ENCODE results near the gene LHFPL2. TPM values are rescaled to one million over a fixed set of nuclear protein-coding genes. Genes with fewer than 3 reads are reported as not detected.

The LHFPL2 gene
- total RNA-seq, 1 donor from 2014 or later: 47.6 TPM

- TF ChIP-seq CTCF (IDR thresholded peaks at IDR 0.05; ENCODE audit: unreplicated experiment): no peak
- no peak for DNase-seq (ENCODE audit: low spot score)
- H3K4me3 Mint-ChIP-seq (ENCODE audit: unreplicated experiment): no peak overlapping the region
- H3K27ac Mint-ChIP-seq (ENCODE audit: unreplicated experiment): no peak overlapping the region
- peaks cover 4% of the 10 kb centered on the region for H3K4me1 Mint-ChIP-seq (ENCODE audit: unreplicated experiment)
- peaks cover 6% of the 10 kb centered on the region for H3K27me3 Mint-ChIP-seq (ENCODE audit: unreplicated experiment)
- H3K36me3 Mint-ChIP-seq (ENCODE audit: low read depth, unreplicated experiment): peaks cover 31% of the 10 kb centered on the region
- no peaks in the 10 kb centered on the region for H3K9me3 Mint-ChIP-seq (ENCODE audit: unreplicated experiment)
These were observed 32.9 kb downstream of the LHFPL2 start for GRCh38 chr5:78615697-78616096.

- H3K27me3 Mint-ChIP-seq (ENCODE audit: unreplicated experiment): peaks cover 6% of the 10 kb centered on the region
- peaks cover 27% of the 10 kb centered on the region for H3K36me3 Mint-ChIP-seq (ENCODE audit: low read depth, unreplicated experiment)
- DNase-seq (ENCODE audit: low spot score): no peak
- H3K4me3 Mint-ChIP-seq (ENCODE audit: unreplicated experiment): no peak overlapping the region
- peaks cover 4% of the 10 kb centered on the region for H3K4me1 Mint-ChIP-seq (ENCODE audit: unreplicated experiment)
- H3K27ac Mint-ChIP-seq (ENCODE audit: unreplicated experiment): no peak overlapping the region
- no peak for TF ChIP-seq CTCF (IDR thresholded peaks at IDR 0.05; ENCODE audit: unreplicated experiment)
- H3K9me3 Mint-ChIP-seq (ENCODE audit: unreplicated experiment): no peaks in the 10 kb centered on the region
These were observed 33.8 kb downstream of the LHFPL2 start for GRCh38 chr5:78614816-78615215.

GRCh38 chr5:78613756-78614155 lies 34.8 kb downstream of the LHFPL2 start:
- Mint-ChIP-seq H3K36me3 (ENCODE audit: low read depth, unreplicated experiment) (peaks cover 27% of the 10 kb centered on the region), H3K27me3 (ENCODE audit: unreplicated experiment) (peaks cover 6% of the 10 kb centered on the region), H3K4me3 (ENCODE audit: unreplicated experiment) (no peak overlapping the region), H3K9me3 (ENCODE audit: unreplicated experiment) (no peaks in the 10 kb centered on the region), H3K4me1 (ENCODE audit: unreplicated experiment) (peaks cover 4% of the 10 kb centered on the region), H3K27ac (ENCODE audit: unreplicated experiment) (no peak overlapping the region)
- no peak for TF ChIP-seq CTCF (IDR thresholded peaks at IDR 0.05; ENCODE audit: unreplicated experiment)
- no peak for DNase-seq (ENCODE audit: low spot score)

GRCh38 chr5:78613151-78613533 lies 35.4 kb downstream of the LHFPL2 start:
- H3K4me1 Mint-ChIP-seq (ENCODE audit: unreplicated experiment): peaks cover 4% of the 10 kb centered on the region
- no peak for TF ChIP-seq CTCF (IDR thresholded peaks at IDR 0.05; ENCODE audit: unreplicated experiment)
- peaks cover 21% of the 10 kb centered on the region for H3K36me3 Mint-ChIP-seq (ENCODE audit: low read depth, unreplicated experiment)
- no peak overlapping the region for H3K4me3 Mint-ChIP-seq (ENCODE audit: unreplicated experiment)
- no peak for DNase-seq (ENCODE audit: low spot score)
- no peak overlapping the region for H3K27ac Mint-ChIP-seq (ENCODE audit: unreplicated experiment)
- H3K27me3 Mint-ChIP-seq (ENCODE audit: unreplicated experiment): peaks cover 6% of the 10 kb centered on the region
- no peaks in the 10 kb centered on the region for H3K9me3 Mint-ChIP-seq (ENCODE audit: unreplicated experiment)

- Mint-ChIP-seq H3K9me3 (ENCODE audit: unreplicated experiment) (no peaks in the 10 kb centered on the region), H3K27me3 (ENCODE audit: unreplicated experiment) (peaks cover 6% of the 10 kb centered on the region), H3K27ac (ENCODE audit: unreplicated experiment) (no peak overlapping the region), H3K36me3 (ENCODE audit: low read depth, unreplicated experiment) (peaks cover 19% of the 10 kb centered on the region), H3K4me1 (ENCODE audit: unreplicated experiment) (peaks cover 7% of the 10 kb centered on the region), H3K4me3 (ENCODE audit: unreplicated experiment) (no peak overlapping the region)
- DNase-seq (ENCODE audit: low spot score): no peak
- TF ChIP-seq CTCF (IDR thresholded peaks at IDR 0.05; ENCODE audit: unreplicated experiment): no peak
These were observed 36.1 kb downstream of the LHFPL2 start for GRCh38 chr5:78612227-78613150.
